ENCODE results near the gene SPTBN4.

DNA sequence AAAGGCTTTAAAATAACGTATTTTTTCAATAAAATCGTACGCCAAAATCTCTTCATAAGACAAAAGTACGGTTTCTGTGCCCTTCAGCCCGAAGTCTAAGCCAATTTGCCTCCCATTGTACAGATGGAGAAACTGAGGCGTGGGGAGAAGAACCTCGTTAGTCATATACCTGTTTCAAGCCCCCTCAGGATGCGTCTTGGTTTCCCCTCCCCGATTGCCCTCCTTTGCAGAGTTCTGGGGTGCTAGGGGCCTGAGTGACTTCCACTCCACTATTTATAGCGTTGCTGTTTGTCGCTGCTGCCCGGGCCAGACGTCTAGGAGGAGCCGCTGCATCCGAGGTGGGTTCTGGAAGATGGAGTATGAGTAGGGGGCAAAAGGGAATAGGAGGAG, 132.1 kb downstream of the SPTBN4 start:
- TF ChIP-seq CTCF (conservative IDR thresholded peaks at IDR 0.05; ENCODE audit: low read depth, low read length) (no peak), POLR2A (IDR thresholded peaks at IDR 0.05; ENCODE audit: low read depth, low read length) (no peak), FOS (IDR thresholded peaks at IDR 0.05; ENCODE audit: low read depth, low read length) (no peak), BHLHE40 (IDR thresholded peaks at IDR 0.05; ENCODE audit: low read depth, low read length) (no peak)
